Measurements from ENCODE around the gene EXOC6B. TPM values are rescaled to one million over a fixed set of nuclear protein-coding genes. Genes with fewer than 3 reads are reported as not detected.

EXOC6B gene
- total and polyA plus RNA-seq, 2 experiments from 2014 or later: 8.9 to 18.3 TPM

DNA sequence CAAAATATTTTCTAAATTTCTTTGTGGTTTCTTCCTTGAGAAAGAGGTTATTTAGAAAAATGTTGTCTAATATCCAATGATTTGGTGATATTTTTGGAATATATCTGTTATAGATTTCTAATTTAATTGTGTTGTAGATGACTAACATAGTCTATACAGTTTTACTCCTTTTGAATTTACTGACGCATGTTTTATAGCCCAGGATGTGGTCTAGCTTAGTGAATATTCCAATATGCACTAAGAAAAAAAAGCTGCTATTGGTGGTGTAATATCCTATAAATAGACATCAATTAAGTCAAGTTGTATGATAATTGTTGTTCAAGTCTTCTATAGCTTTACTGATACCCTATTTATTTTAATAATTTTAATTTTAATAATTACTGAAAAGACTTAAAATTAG is 437.6 kb downstream of the EXOC6B start:
- no peak overlapping the region for H3K9ac ChIP-seq
- H3K9me3 ChIP-seq (ENCODE audit: low read depth): no peaks in the 10 kb centered on the region
- H3K9me2 ChIP-seq (ENCODE audit: insufficient read depth): no peaks in the 10 kb centered on the region
- H3K27me3 ChIP-seq (replicated peaks; ENCODE audit: insufficient read depth): no peaks in the 10 kb centered on the region
- whole genome bisulfite sequencing, 2 experiments (ENCODE audit: low coverage in 1 of 2, low lambda C conversion rate in 2 of 2, missing lambda C conversion rate in 2 of 2): 50 to 64% methylated on average over 1 of the region's 1 CpG
- no peak overlapping the region for H3K27ac ChIP-seq
- no peaks in the 10 kb centered on the region for H3K4me1 ChIP-seq (ENCODE audit: insufficient read depth)
- in situ Hi-C loops (cut with MboI): no loop called here
- TF ChIP-seq EZH2 (IDR thresholded peaks at IDR 0.05; ENCODE audit: insufficient read depth, poor library complexity, severe bottlenecking) (no peak), EZH2phosphoT487 (IDR thresholded peaks at IDR 0.05; ENCODE audit: insufficient read depth, low read depth) (no peak)
- H3K36me3 ChIP-seq (ENCODE audit: low read depth): peaks cover 5% of the 10 kb centered on the region; the same call in 1 of the 2 replicates
- H2AFZ ChIP-seq: no peak overlapping the region
- DNase-seq: no peak
- H3K4me3 ChIP-seq: no peak overlapping the region
- H3F3A ChIP-seq (ENCODE audit: insufficient read depth): no peaks in the 10 kb centered on the region
- no peaks in the 10 kb centered on the region for H3K79me2 ChIP-seq (ENCODE audit: insufficient read depth)
- no peaks in the 10 kb centered on the region for H4K20me1 ChIP-seq (ENCODE audit: insufficient read depth)
- H3K4me2 ChIP-seq (ENCODE audit: unreplicated experiment): no peak overlapping the region

DNA sequence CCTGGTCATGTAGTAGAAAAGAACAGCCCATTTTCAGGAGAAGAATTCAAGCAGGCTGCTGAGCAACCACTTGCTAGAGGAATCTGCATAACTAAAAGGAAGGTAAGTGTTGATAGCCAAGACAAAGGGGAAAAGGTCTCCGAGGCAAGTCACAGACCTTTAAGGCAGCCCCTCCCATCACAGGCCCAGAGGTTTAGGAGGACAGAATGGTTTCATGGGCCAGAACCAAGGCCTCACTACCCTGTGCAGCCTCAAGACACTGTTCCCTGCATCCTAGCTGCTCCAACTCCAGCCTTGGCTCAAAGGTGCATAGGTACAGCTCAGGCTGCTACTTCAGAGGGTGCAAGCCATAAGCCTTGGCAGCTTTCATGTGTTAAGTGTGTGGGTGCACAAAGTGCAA is 439.5 kb downstream of the EXOC6B start:
- Histone ChIP-seq H3K9ac (no peak overlapping the region), H3K79me2 (ENCODE audit: insufficient read depth) (no peaks in the 10 kb centered on the region), H3K4me2 (ENCODE audit: unreplicated experiment) (no peak overlapping the region), H3F3A (ENCODE audit: insufficient read depth) (no peaks in the 10 kb centered on the region), H3K4me3 (no peak overlapping the region), H3K9me2 (ENCODE audit: insufficient read depth) (no peaks in the 10 kb centered on the region), H3K4me1 (ENCODE audit: insufficient read depth) (no peaks in the 10 kb centered on the region), H3K36me3 (ENCODE audit: low read depth) (peaks cover 5% of the 10 kb centered on the region; the same call in 1 of the 2 replicates), H3K9me3 (ENCODE audit: low read depth) (no peaks in the 10 kb centered on the region), H3K27ac (no peak overlapping the region), H4K20me1 (ENCODE audit: insufficient read depth) (no peaks in the 10 kb centered on the region), H3K27me3 (replicated peaks; ENCODE audit: insufficient read depth) (no peaks in the 10 kb centered on the region), H2AFZ (no peak overlapping the region)
- in situ Hi-C loops (cut with MboI): no loop called here
- DNase-seq: no peak
- WGBS, 2 experiments (ENCODE audit: low coverage in 1 of 2, low lambda C conversion rate in 2 of 2, missing lambda C conversion rate in 2 of 2): 90 to 92% methylated on average over 1 of the region's 1 CpG
- no peak for TF ChIP-seq EZH2 (IDR thresholded peaks at IDR 0.05; ENCODE audit: insufficient read depth, poor library complexity, severe bottlenecking)
- no peak for TF ChIP-seq EZH2phosphoT487 (IDR thresholded peaks at IDR 0.05; ENCODE audit: insufficient read depth, low read depth)

- no peaks in the 10 kb centered on the region for H3K9me2 ChIP-seq (ENCODE audit: insufficient read depth)
- TF ChIP-seq EZH2 (IDR thresholded peaks at IDR 0.05; ENCODE audit: insufficient read depth, poor library complexity, severe bottlenecking): no peak
- no peak for TF ChIP-seq EZH2phosphoT487 (IDR thresholded peaks at IDR 0.05; ENCODE audit: insufficient read depth, low read depth)
- no peak overlapping the region for H2AFZ ChIP-seq
- DNase-seq: no peak
- no peak overlapping the region for H3K4me2 ChIP-seq (ENCODE audit: unreplicated experiment)
- no peaks in the 10 kb centered on the region for H3F3A ChIP-seq (ENCODE audit: insufficient read depth)
- H4K20me1 ChIP-seq (ENCODE audit: insufficient read depth): no peaks in the 10 kb centered on the region
- H3K4me1 ChIP-seq (ENCODE audit: insufficient read depth): peaks cover 5% of the 10 kb centered on the region; the same call in 1 of the 2 replicates
- no peaks in the 10 kb centered on the region for H3K27me3 ChIP-seq (replicated peaks; ENCODE audit: insufficient read depth)
- no peaks in the 10 kb centered on the region for H3K36me3 ChIP-seq (ENCODE audit: low read depth)
- no peak overlapping the region for H3K27ac ChIP-seq
- no peak overlapping the region for H3K4me3 ChIP-seq
- WGBS, 2 experiments (ENCODE audit: low coverage in 1 of 2, low lambda C conversion rate in 2 of 2, missing lambda C conversion rate in 2 of 2): 3 to 13% methylated on average over 1 of the region's 1 CpG
- H3K9me3 ChIP-seq (ENCODE audit: low read depth): no peaks in the 10 kb centered on the region
- H3K9ac ChIP-seq: no peak overlapping the region
- in situ Hi-C loops (cut with MboI): no loop called here
- no peaks in the 10 kb centered on the region for H3K79me2 ChIP-seq (ENCODE audit: insufficient read depth)
Observed at GRCh38 chr2:72378753-72379348, 447.0 kb downstream of the EXOC6B start.

DNA sequence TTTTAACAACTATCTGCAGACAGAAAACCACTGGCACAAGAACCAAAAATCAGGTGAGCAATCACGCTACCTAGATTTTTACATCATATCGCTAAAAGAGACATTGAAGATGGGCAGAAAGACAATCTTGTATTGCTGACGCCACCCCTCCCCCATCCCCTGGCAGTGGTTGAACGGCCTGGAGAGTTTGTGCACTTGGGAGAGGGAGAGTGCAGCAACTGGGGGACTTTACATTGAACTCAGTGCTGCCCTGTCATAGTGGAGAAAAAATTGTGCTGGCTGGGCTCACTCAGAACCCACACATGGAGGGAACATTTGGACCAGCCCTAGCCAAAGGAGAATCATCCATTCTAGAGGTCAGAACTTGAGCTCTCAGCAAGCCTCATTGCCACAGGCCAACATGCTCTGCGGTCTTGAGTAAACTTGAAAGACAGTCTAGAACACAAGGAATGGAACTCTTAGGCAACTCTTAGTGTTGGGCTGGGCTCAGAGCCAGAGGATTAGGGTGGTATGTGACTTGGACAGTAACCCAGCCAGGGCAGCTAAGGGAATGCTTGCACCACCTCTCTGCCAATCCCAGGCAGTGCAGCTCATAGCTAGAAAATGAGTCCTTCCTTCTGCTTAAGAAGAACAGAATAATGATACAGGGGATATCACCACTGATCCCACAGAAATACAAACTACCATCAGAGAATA is 458.2 kb downstream of the EXOC6B start:
- Histone ChIP-seq H4K20me1 (ENCODE audit: insufficient read depth) (no peaks in the 10 kb centered on the region), H3K4me2 (ENCODE audit: unreplicated experiment) (no peak overlapping the region), H3K79me2 (ENCODE audit: insufficient read depth) (no peaks in the 10 kb centered on the region), H3K4me3 (no peak overlapping the region), H2AFZ (no peak overlapping the region), H3K27ac (peak overlapping the region; percentile 43; the same call in 1 of the 2 replicates), H3K9me3 (ENCODE audit: low read depth) (no peaks in the 10 kb centered on the region), H3K4me1 (ENCODE audit: insufficient read depth) (no peaks in the 10 kb centered on the region), H3K9ac (no peak overlapping the region), H3K27me3 (replicated peaks; ENCODE audit: insufficient read depth) (no peaks in the 10 kb centered on the region), H3K36me3 (ENCODE audit: low read depth) (no peaks in the 10 kb centered on the region), H3K9me2 (ENCODE audit: insufficient read depth) (no peaks in the 10 kb centered on the region), H3F3A (ENCODE audit: insufficient read depth) (peaks cover 8% of the 10 kb centered on the region; the same call in 1 of the 2 replicates)
- in situ Hi-C loops (cut with MboI): no loop called here
- WGBS, 2 experiments (ENCODE audit: low coverage in 1 of 2, low lambda C conversion rate in 2 of 2, missing lambda C conversion rate in 2 of 2): 80 to 81% methylated on average over 5 of the region's 5 CpGs
- peak; percentile 94 for DNase-seq
- no peak for TF ChIP-seq EZH2 (IDR thresholded peaks at IDR 0.05; ENCODE audit: insufficient read depth, poor library complexity, severe bottlenecking)
